ENCODE measurements around the gene HSD11B1. TPM values are rescaled to one million over a fixed set of nuclear protein-coding genes. Genes with fewer than 3 reads are reported as not detected.

The HSD11B1 gene
- polyA plus RNA-seq, 1 donor from 2014 or later: not detected

DNA sequence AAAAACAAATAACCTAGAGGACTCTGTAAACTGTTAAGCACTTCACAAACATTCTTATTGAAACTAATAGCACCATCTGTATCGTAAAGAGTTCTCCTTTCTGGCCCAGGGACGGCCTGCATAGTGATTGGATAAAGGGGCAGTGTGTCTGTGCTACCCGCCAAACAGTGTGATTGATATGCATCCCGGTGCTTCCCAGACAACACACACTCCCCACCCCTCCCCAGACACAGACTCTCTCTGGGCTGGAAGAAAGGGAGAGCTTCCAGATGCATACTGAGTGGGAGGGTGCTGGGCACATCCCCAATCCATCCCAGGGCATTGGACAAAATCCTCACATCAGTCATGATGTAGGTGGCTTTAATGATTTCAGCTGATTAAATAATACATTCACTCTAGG is 3.7 kb downstream of the HSD11B1 start:
- no peaks in the 10 kb centered on the region for H3K27me3 ChIP-seq (ENCODE audit: insufficient read depth, low read depth, low read length)
- H3K9me3 ChIP-seq (ENCODE audit: low read length): no peaks in the 10 kb centered on the region
- H2AFZ ChIP-seq (ENCODE audit: low read depth, low read length): no peak overlapping the region
- H3K9ac ChIP-seq (ENCODE audit: low read length): no peak overlapping the region
- H3K4me3 ChIP-seq (ENCODE audit: low read length): no peak overlapping the region
- H3F3A ChIP-seq (ENCODE audit: insufficient read depth, low read length, poor library complexity, severe bottlenecking): no peaks in the 10 kb centered on the region
- H3K36me3 ChIP-seq (ENCODE audit: insufficient read depth, low read length): no peaks in the 10 kb centered on the region
- TF ChIP-seq POLR2AphosphoS5 (IDR thresholded peaks at IDR 0.05) (no peak), MXI1 (conservative IDR thresholded peaks at IDR 0.05; ENCODE audit: poor library complexity, severe bottlenecking) (no peak), RAD21 (conservative IDR thresholded peaks at IDR 0.05) (no peak)
- H3K4me2 ChIP-seq (ENCODE audit: low read length): no peak overlapping the region
- no peak overlapping the region for H3K27ac ChIP-seq (ENCODE audit: low read length)
- H3K79me2 ChIP-seq (replicated peaks; ENCODE audit: insufficient read depth, low read length): no peaks in the 10 kb centered on the region
- no peaks in the 10 kb centered on the region for H3K9me2 ChIP-seq (ENCODE audit: insufficient read depth, low read length)
- no peaks in the 10 kb centered on the region for H4K20me1 ChIP-seq (ENCODE audit: insufficient read depth)

- Histone ChIP-seq H3K9me2 (ENCODE audit: insufficient read depth, low read length) (no peaks in the 10 kb centered on the region), H3K9me3 (ENCODE audit: low read length) (no peaks in the 10 kb centered on the region), H3K4me3 (ENCODE audit: low read length) (no peak overlapping the region), H3K4me2 (ENCODE audit: low read length) (no peak overlapping the region), H3F3A (ENCODE audit: insufficient read depth, low read length, poor library complexity, severe bottlenecking) (no peaks in the 10 kb centered on the region), H2AFZ (ENCODE audit: low read depth, low read length) (no peak overlapping the region), H3K27ac (ENCODE audit: low read length) (no peak overlapping the region), H3K9ac (ENCODE audit: low read length) (no peak overlapping the region), H4K20me1 (ENCODE audit: insufficient read depth) (no peaks in the 10 kb centered on the region), H3K27me3 (ENCODE audit: insufficient read depth, low read depth, low read length) (no peaks in the 10 kb centered on the region), H3K36me3 (ENCODE audit: insufficient read depth, low read length) (no peaks in the 10 kb centered on the region), H3K79me2 (replicated peaks; ENCODE audit: insufficient read depth, low read length) (no peaks in the 10 kb centered on the region)
- TF ChIP-seq SMC3 (conservative IDR thresholded peaks at IDR 0.05; ENCODE audit: poor library complexity): no peak
Observed at GRCh38 chr1:209710093-209710492, 5.4 kb downstream of the HSD11B1 start.

GRCh38 chr1:209710847-209711246 is 6.2 kb downstream of the HSD11B1 start:
- Histone ChIP-seq H3K9ac (ENCODE audit: low read length) (no peak overlapping the region), H3K4me3 (ENCODE audit: low read length) (no peak overlapping the region), H3K27ac (ENCODE audit: low read length) (no peak overlapping the region), H2AFZ (ENCODE audit: low read depth, low read length) (no peak overlapping the region), H3K27me3 (ENCODE audit: insufficient read depth, low read depth, low read length) (no peaks in the 10 kb centered on the region), H3K9me3 (ENCODE audit: low read length) (no peaks in the 10 kb centered on the region), H3K4me2 (ENCODE audit: low read length) (no peak overlapping the region), H3K36me3 (ENCODE audit: insufficient read depth, low read length) (no peaks in the 10 kb centered on the region), H4K20me1 (ENCODE audit: insufficient read depth) (no peaks in the 10 kb centered on the region), H3F3A (ENCODE audit: insufficient read depth, low read length, poor library complexity, severe bottlenecking) (no peaks in the 10 kb centered on the region), H3K9me2 (ENCODE audit: insufficient read depth, low read length) (no peaks in the 10 kb centered on the region), H3K79me2 (replicated peaks; ENCODE audit: insufficient read depth, low read length) (no peaks in the 10 kb centered on the region)
- TF ChIP-seq RAD21 (conservative IDR thresholded peaks at IDR 0.05) (no peak), TAF1 (IDR thresholded peaks at IDR 0.05; ENCODE audit: low read depth) (no peak), EZH2 (IDR thresholded peaks at IDR 0.05; ENCODE audit: borderline replicate concordance, insufficient read depth, low read length, poor library complexity, severe bottlenecking) (no peak), MXI1 (conservative IDR thresholded peaks at IDR 0.05; ENCODE audit: poor library complexity, severe bottlenecking) (no peak), CTCF (IDR thresholded peaks at IDR 0.05; ENCODE audit: poor library complexity, severe bottlenecking) (no peak), EP300 (conservative IDR thresholded peaks at IDR 0.05; ENCODE audit: poor library complexity, severe bottlenecking) (no peak), POLR2AphosphoS5 (IDR thresholded peaks at IDR 0.05) (no peak), SMC3 (conservative IDR thresholded peaks at IDR 0.05; ENCODE audit: poor library complexity) (no peak), REST (IDR thresholded peaks at IDR 0.05; ENCODE audit: borderline replicate concordance) (no peak)
